Measurements from ENCODE around the gene ZNF598.

DNA sequence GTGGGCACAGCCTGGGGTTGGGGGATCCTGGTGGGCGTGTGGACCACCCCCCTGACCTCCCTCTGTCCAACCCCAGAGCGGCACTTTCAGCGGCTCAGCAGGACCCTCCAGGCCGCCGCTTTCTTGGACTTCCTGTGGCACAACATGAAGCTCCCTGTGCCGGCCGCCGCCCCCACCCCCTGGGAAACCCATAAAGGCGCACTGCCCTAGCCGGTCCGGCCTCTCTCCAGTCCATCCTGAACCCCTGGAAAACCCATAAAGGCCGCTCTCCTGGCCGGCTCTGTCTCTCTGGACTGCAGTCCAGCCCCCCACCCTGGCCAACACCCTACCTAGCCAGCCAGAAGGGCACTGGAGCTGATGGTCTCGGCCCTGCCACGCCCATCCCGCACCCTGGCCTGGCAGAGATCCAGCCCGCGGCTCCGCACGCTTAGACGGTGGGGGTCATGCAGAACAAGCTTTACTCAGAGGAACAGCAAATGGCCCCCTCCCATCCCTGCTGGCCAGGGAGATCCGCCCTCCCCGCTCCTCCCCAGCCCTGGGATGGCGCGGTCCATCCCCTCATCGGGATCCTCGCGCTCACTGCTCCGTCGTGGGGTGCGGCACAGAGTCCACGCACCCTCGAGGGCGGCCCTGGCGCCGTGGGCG is 31.0 kb downstream of the ZNF598 start:
- TF ChIP-seq CTCF (IDR thresholded peaks at IDR 0.05), result no peak
- TF ChIP-seq ZFX (IDR thresholded peaks at IDR 0.05; ENCODE audit: borderline replicate concordance), result no peak

All from 22Rv1 (cell line).